Thoracic aorta (tissue), 2 donors: ENCODE results near the gene C10orf90. TPM values are rescaled to one million over a fixed set of nuclear protein-coding genes. Genes with fewer than 3 reads are reported as not detected.

ENCODE experiments used
- ATAC-seq: fragments of 150-250 bp; one replicate; pipeline ENCODE4 v1.8.0; 2017; ENCODE audit warnings: low read depth; ENCODE audit not compliant: insufficient number of reproducible peaks, low FRiP score
- DNase-seq: peaks from one replicate; pipeline ENCODE4 v3.0.0-alpha.2; 2020; ENCODE audit warnings: low spot score
- H3K27ac ChIP-seq, 2 donors: fragments of 200-600 bp; sonication (generic); 1 replicate in 1 of 2; 2 replicates in 1 of 2; pipeline ENCODE4 v1.5.1; 2016; ENCODE audit warnings: mild to moderate bottlenecking in 2 of 2, moderate library complexity in 2 of 2
- H3K27me3 ChIP-seq: fragments of 200-600 bp; sonication (generic); replicated peaks from 2 replicates; pipeline ENCODE4 v1.6.0; 2016; ENCODE audit warnings: mild to moderate bottlenecking; ENCODE audit not compliant: insufficient read depth
- H3K36me3 ChIP-seq: fragments of 200-600 bp; sonication (generic); one replicate; pipeline ENCODE4 v1.5.1; 2016
- H3K4me1 ChIP-seq, 2 donors: fragments of 200-600 bp; sonication (generic); 1 replicate in 1 of 2; 2 replicates in 1 of 2; pipeline versions ENCODE4 v1.5.1 to v1.6.0; 2016; ENCODE audit warnings: low read depth in 2 of 2, mild to moderate bottlenecking in 1 of 2; ENCODE audit not compliant: control insufficient read depth in 1 of 2
- H3K4me3 ChIP-seq: fragments of 200-600 bp; sonication (generic); 2 replicates; pipeline ENCODE4 v1.5.1; 2016; ENCODE audit warnings: mild to moderate bottlenecking
- H3K9me3 ChIP-seq: fragments of 200-600 bp; sonication (generic); 2 replicates; pipeline ENCODE4 v1.5.1; 2016
- CTCF ChIP-seq: fragments of 200-600 bp; sonication (generic); IDR thresholded peaks from one replicate; pipeline ENCODE4 v1.5.1; 2019; ENCODE audit warnings: antibody characterized with exemption
- total RNA-seq, 2 donors: library from RNA; depleted of rRNA; stranded (reverse); fragments of >200 nt; gene quantifications; one replicate each; pipeline versions ENCODE4 v1.1.0 to v1.2.3, GENCODE V29; 2016

The C10orf90 gene
- total RNA-seq, 2 donors from 2014 or later: not detected

- TF ChIP-seq CTCF: no peak
- H3K27ac ChIP-seq: no peak overlapping the region
- H3K4me1 ChIP-seq: no peaks in the 10 kb centered on the region
- H3K4me3 ChIP-seq: no peak overlapping the region
- no peaks in the 10 kb centered on the region for H3K9me3 ChIP-seq
- DNase-seq (no peak), ATAC-seq (no peak)
- no peaks in the 10 kb centered on the region for H3K27me3 ChIP-seq
- H3K36me3 ChIP-seq: no peaks in the 10 kb centered on the region
Measured at GRCh38 chr10:126661841-126662515, 8.5 kb downstream of the C10orf90 start.

GRCh38 chr10:126661356-126661755, 9.1 kb downstream of the C10orf90 start:
- H3K27me3 ChIP-seq: no peaks in the 10 kb centered on the region
- H3K9me3 ChIP-seq: no peaks in the 10 kb centered on the region
- DNase-seq (no peak), ATAC-seq (no peak)
- no peaks in the 10 kb centered on the region for H3K36me3 ChIP-seq
- no peak for TF ChIP-seq CTCF
- no peak overlapping the region for H3K27ac ChIP-seq
- H3K4me3 ChIP-seq: no peak overlapping the region
- no peaks in the 10 kb centered on the region for H3K4me1 ChIP-seq

GRCh38 chr10:126659750-126660149, 10.7 kb downstream of the C10orf90 start:
- DNase-seq: no peak
- H3K4me1 ChIP-seq: no peaks in the 10 kb centered on the region
- TF ChIP-seq CTCF: no peak

GRCh38 chr10:126658928-126659327, 11.6 kb downstream of the C10orf90 start:
- Histone ChIP-seq H3K27me3 (no peaks in the 10 kb centered on the region), H3K36me3 (no peaks in the 10 kb centered on the region), H3K4me1 (no peaks in the 10 kb centered on the region), H3K4me3 (no peak overlapping the region), H3K27ac (no peak overlapping the region), H3K9me3 (no peaks in the 10 kb centered on the region)
- DNase-seq (no peak), ATAC-seq (no peak)
- TF ChIP-seq CTCF: no peak

More at GRCh38 chr10:126659750-126660149, 10.7 kb downstream of the C10orf90 start:
- ATAC-seq: no peak
- no peaks in the 10 kb centered on the region for H3K9me3 ChIP-seq
- no peaks in the 10 kb centered on the region for H3K36me3 ChIP-seq
- no peak overlapping the region for H3K4me3 ChIP-seq
- no peak overlapping the region for H3K27ac ChIP-seq
- H3K27me3 ChIP-seq: no peaks in the 10 kb centered on the region

- H3K9me3 ChIP-seq: no peaks in the 10 kb centered on the region
- H3K27ac ChIP-seq: no peak overlapping the region
- no peaks in the 10 kb centered on the region for H3K27me3 ChIP-seq
- H3K4me3 ChIP-seq: no peak overlapping the region
- ATAC-seq (no peak), DNase-seq (no peak)
- no peaks in the 10 kb centered on the region for H3K4me1 ChIP-seq
- no peaks in the 10 kb centered on the region for H3K36me3 ChIP-seq
- TF ChIP-seq CTCF: no peak
Measured at GRCh38 chr10:126654579-126654978, 15.9 kb downstream of the C10orf90 start.
